CD8-positive, alpha-beta memory T cell (primary cell): ENCODE results near the gene PHTF2. TPM values are rescaled to one million over a fixed set of nuclear protein-coding genes. Genes with fewer than 3 reads are reported as not detected.

Source experiments
- CTCF ChIA-PET: fragments of 350-600 bp; sonication (Branson Sonifier 250); formaldehyde crosslinking; loops from one replicate; lab custom pipeline; 2021; ENCODE audit warnings: antibody characterized with exemption; lab: Charles Lee
- POLR2A ChIA-PET: fragments of 350-600 bp; sonication (Branson Sonifier 250); formaldehyde crosslinking; loops from one replicate; lab custom pipeline; 2021; ENCODE audit warnings: antibody characterized with exemption; lab: Charles Lee
- DNase-seq, 5 donors: peaks; one replicate each; pipeline versions ENCODE4 v3.0.0 to v3.0.0-alpha.2; 2020 to 2022; ENCODE audit warnings: mixed read lengths in 1 of 5
- H3K27ac ChIP-seq: one replicate; pipeline ENCODE4 v1.7.0; 2013; ENCODE audit warnings: low read depth, mild to moderate bottlenecking, low read length, moderate library complexity
- H3K27me3 ChIP-seq: 2 replicates; pipeline ENCODE4 v1.7.0; 2013; ENCODE audit warnings: low read length, mild to moderate bottlenecking; ENCODE audit not compliant: insufficient read depth, poor library complexity, severe bottlenecking
- H3K36me3 ChIP-seq: 2 replicates; pipeline ENCODE4 v1.7.0; 2013; ENCODE audit warnings: mild to moderate bottlenecking, low read length, moderate library complexity; ENCODE audit not compliant: insufficient read depth
- H3K4me1 ChIP-seq: 2 replicates; pipeline ENCODE4 v1.7.0; 2013; ENCODE audit warnings: mild to moderate bottlenecking, low read length, moderate library complexity; ENCODE audit not compliant: insufficient read depth
- H3K4me3 ChIP-seq: 2 replicates; pipeline ENCODE4 v1.7.0; 2013; ENCODE audit warnings: mild to moderate bottlenecking, low read length
- H3K9me3 ChIP-seq: 2 replicates; pipeline ENCODE4 v1.7.0; 2013; ENCODE audit warnings: mild to moderate bottlenecking, low read length
- H3K27ac Mint-ChIP-seq, 8 donors: one replicate each; pipeline ENCODE4 v1.8.0; 2020 to 2021; ENCODE audit warnings: mixed read lengths in 8 of 8, mild to moderate bottlenecking in 6 of 8, inconsistent platforms in 3 of 8, moderate library complexity in 3 of 8
- H3K27me3 Mint-ChIP-seq, 2 donors: one replicate each; pipeline ENCODE4 v1.8.0; 2020 to 2021; ENCODE audit warnings: mixed read lengths in 2 of 2, mild to moderate bottlenecking in 1 of 2, moderate library complexity in 1 of 2
- H3K36me3 Mint-ChIP-seq, 3 donors: one replicate each; pipeline ENCODE4 v1.8.0; 2020 to 2021; ENCODE audit warnings: mixed read lengths in 3 of 3, inconsistent platforms in 1 of 3, mild to moderate bottlenecking in 1 of 3
- H3K4me1 Mint-ChIP-seq, 3 donors: one replicate each; pipeline ENCODE4 v1.8.0; 2020 to 2021; ENCODE audit warnings: mixed read lengths in 3 of 3, inconsistent platforms in 1 of 3, mild to moderate bottlenecking in 1 of 3
- H3K4me3 Mint-ChIP-seq, 7 donors: one replicate each; pipeline ENCODE4 v1.8.0; 2020 to 2021; ENCODE audit warnings: mixed read lengths in 7 of 7, mild to moderate bottlenecking in 6 of 7, moderate library complexity in 4 of 7, inconsistent platforms in 2 of 7
- H3K9me3 Mint-ChIP-seq, 5 donors: one replicate each; pipeline ENCODE4 v1.8.0; 2020 to 2022; ENCODE audit warnings: mixed read lengths in 5 of 5, mild to moderate bottlenecking in 3 of 5, moderate library complexity in 2 of 5, inconsistent platforms in 1 of 5
- polyA plus RNA-seq: library from polyadenylated mRNA; unstranded; fragments of 300-500 nt; fragmentation: Illumina TruSeq; gene quantifications from one replicate; pipeline ENCODE4 v1.2.3, GENCODE V29; 2021
- total RNA-seq, 2 experiments: library from RNA; stranded (reverse); gene quantifications; one replicate each; pipeline ENCODE4 v1.2.3, GENCODE V29; 2021

Gene PHTF2
- total and polyA plus RNA-seq, 3 experiments from 2014 or later = 13.7 to 44.5 (median 39.3) TPM

- no peaks in the 10 kb centered on the region for H3K9me3 ChIP-seq
- H3K4me1 Mint-ChIP-seq = peaks cover 24 to 34% (median 29%) of the 10 kb centered on the region in 3 donors
- H3K4me3 Mint-ChIP-seq = no peak overlapping the region
- no peaks in the 10 kb centered on the region for H3K9me3 Mint-ChIP-seq
- CTCF ChIA-PET = no interaction called here
- no peaks in the 10 kb centered on the region for H3K4me1 ChIP-seq
- H3K27me3 ChIP-seq = no peaks in the 10 kb centered on the region
- H3K27me3 Mint-ChIP-seq = peaks cover 0 to 1% of the 10 kb centered on the region in 2 donors
- no peak overlapping the region for H3K27ac Mint-ChIP-seq
- POLR2A ChIA-PET = no interaction called here
- H3K27ac ChIP-seq = no peak overlapping the region
- peaks cover 0 to 6% (median 2%) of the 10 kb centered on the region in 3 donors for H3K36me3 Mint-ChIP-seq
- DNase-seq = no peak
- no peaks in the 10 kb centered on the region for H3K36me3 ChIP-seq
- no peak overlapping the region for H3K4me3 ChIP-seq
These were observed 90.4 kb downstream of the PHTF2 start for GRCh38 chr7:77888998-77889397.

GRCh38 chr7:77893813-77894212 is 95.2 kb downstream of the PHTF2 start:
- Mint-ChIP-seq H3K4me1 (peaks cover 7 to 13% (median 12%) of the 10 kb centered on the region in 3 donors), H3K27me3 (peaks cover 0 to 1% of the 10 kb centered on the region in 2 donors), H3K9me3 (no peaks in the 10 kb centered on the region), H3K27ac (no peak overlapping the region), H3K36me3 (peaks cover 0 to 3% (median 2%) of the 10 kb centered on the region in 3 donors), H3K4me3 (no peak overlapping the region)
- no peak overlapping the region for H3K27ac ChIP-seq
- H3K4me1 ChIP-seq = no peaks in the 10 kb centered on the region
- ChIA-PET CTCF (no interaction called here), POLR2A (no interaction called here)
- no peaks in the 10 kb centered on the region for H3K27me3 ChIP-seq
- no peaks in the 10 kb centered on the region for H3K9me3 ChIP-seq
- no peak overlapping the region for H3K4me3 ChIP-seq
- no peaks in the 10 kb centered on the region for H3K36me3 ChIP-seq
- no peak for DNase-seq

- Histone ChIP-seq H3K4me3 (no peak overlapping the region), H3K9me3 (no peaks in the 10 kb centered on the region), H3K4me1 (no peaks in the 10 kb centered on the region), H3K27me3 (no peaks in the 10 kb centered on the region), H3K27ac (no peak overlapping the region), H3K36me3 (no peaks in the 10 kb centered on the region)
- DNase-seq = no peak
- CTCF ChIA-PET = no interaction called here
- POLR2A ChIA-PET = no interaction called here
- peaks cover 5 to 16% (median 14%) of the 10 kb centered on the region in 3 donors for H3K4me1 Mint-ChIP-seq
- peaks cover 0 to 3% (median 2%) of the 10 kb centered on the region in 3 donors for H3K36me3 Mint-ChIP-seq
- H3K9me3 Mint-ChIP-seq = no peaks in the 10 kb centered on the region
- no peak overlapping the region for H3K27ac Mint-ChIP-seq
- no peak overlapping the region for H3K4me3 Mint-ChIP-seq
- H3K27me3 Mint-ChIP-seq = peaks cover 0 to 1% of the 10 kb centered on the region in 2 donors
These were observed 96.1 kb downstream of the PHTF2 start for GRCh38 chr7:77894574-77895091.

- ChIA-PET POLR2A (no interaction called here), CTCF (no interaction called here)
- Histone ChIP-seq H3K27me3 (no peaks in the 10 kb centered on the region), H3K27ac (no peak overlapping the region), H3K9me3 (no peaks in the 10 kb centered on the region), H3K36me3 (peaks cover 3% of the 10 kb centered on the region), H3K4me1 (no peaks in the 10 kb centered on the region), H3K4me3 (no peak overlapping the region)
- Mint-ChIP-seq H3K4me1 (peaks cover 5 to 18% (median 10%) of the 10 kb centered on the region in 3 donors), H3K27me3 (peaks cover 0 to 3% of the 10 kb centered on the region in 2 donors), H3K4me3 (no peak overlapping the region), H3K9me3 (no peaks in the 10 kb centered on the region), H3K36me3 (peaks cover 0 to 6% (median 5%) of the 10 kb centered on the region in 3 donors), H3K27ac (no peak overlapping the region)
- DNase-seq = no peak
These were observed 97.3 kb downstream of the PHTF2 start for GRCh38 chr7:77895905-77896304.

GRCh38 chr7:77897004-77897547 is 98.5 kb downstream of the PHTF2 start:
- H3K4me3 Mint-ChIP-seq = no peak overlapping the region
- H3K27me3 ChIP-seq = no peaks in the 10 kb centered on the region
- ChIA-PET CTCF (no interaction called here), POLR2A (no interaction called here)
- H3K4me1 Mint-ChIP-seq = peaks cover 3 to 18% (median 10%) of the 10 kb centered on the region in 3 donors
- peaks cover 0 to 13% (median 6%) of the 10 kb centered on the region in 3 donors for H3K36me3 Mint-ChIP-seq
- no peaks in the 10 kb centered on the region for H3K9me3 ChIP-seq
- no peak overlapping the region for H3K27ac ChIP-seq
- no peak for DNase-seq
- H3K9me3 Mint-ChIP-seq = no peaks in the 10 kb centered on the region
- H3K27ac Mint-ChIP-seq = no peak overlapping the region
- peaks cover 0 to 2% of the 10 kb centered on the region in 2 donors for H3K27me3 Mint-ChIP-seq
- peaks cover 4% of the 10 kb centered on the region for H3K36me3 ChIP-seq
- H3K4me1 ChIP-seq = no peaks in the 10 kb centered on the region
- no peak overlapping the region for H3K4me3 ChIP-seq

- H3K27me3 ChIP-seq = no peaks in the 10 kb centered on the region
- H3K4me1 ChIP-seq = no peaks in the 10 kb centered on the region
- H3K27ac ChIP-seq = no peak overlapping the region
- H3K36me3 Mint-ChIP-seq = peaks cover 0 to 20% (median 11%) of the 10 kb centered on the region in 3 donors
- no peaks in the 10 kb centered on the region for H3K9me3 ChIP-seq
- no peak overlapping the region for H3K4me3 ChIP-seq
- H3K27me3 Mint-ChIP-seq = peaks cover 0 to 2% of the 10 kb centered on the region in 2 donors
- H3K36me3 ChIP-seq = peaks cover 4% of the 10 kb centered on the region
- no peak for DNase-seq
- ChIA-PET CTCF (no interaction called here), POLR2A (interaction anchor here (0.7 kb wide), 1 partner anchor 101 kb away, joined by 3 read pairs; the partner anchor contains the start of genes PHTF2 and TMEM60)
- no peak overlapping the region for H3K4me3 Mint-ChIP-seq
- peak overlapping the region in 1 of 8 donors; percentile 20 for H3K27ac Mint-ChIP-seq
- H3K9me3 Mint-ChIP-seq = no peaks in the 10 kb centered on the region
- peaks cover 3 to 24% (median 5%) of the 10 kb centered on the region in 3 donors for H3K4me1 Mint-ChIP-seq
These were observed 100.9 kb downstream of the PHTF2 start for GRCh38 chr7:77899516-77899915.

- Mint-ChIP-seq H3K4me3 (no peak overlapping the region), H3K36me3 (peaks cover 0 to 27% (median 11%) of the 10 kb centered on the region in 3 donors), H3K9me3 (no peaks in the 10 kb centered on the region), H3K4me1 (peaks cover 5 to 18% (median 5%) of the 10 kb centered on the region in 3 donors), H3K27ac (peak overlapping the region in 4 of 8 donors; percentile 18 to 79 (median 36)), H3K27me3 (peaks cover 0 to 2% of the 10 kb centered on the region in 2 donors)
- no peak for DNase-seq
- Histone ChIP-seq H3K36me3 (peaks cover 4% of the 10 kb centered on the region), H3K9me3 (no peaks in the 10 kb centered on the region), H3K27ac (no peak overlapping the region), H3K27me3 (no peaks in the 10 kb centered on the region), H3K4me1 (no peaks in the 10 kb centered on the region), H3K4me3 (no peak overlapping the region)
- ChIA-PET CTCF (interaction anchor here (0.6 kb wide), 1 partner anchor 9 kb away, joined by 3 read pairs; no protein-coding TSS in a partner anchor), POLR2A (no interaction called here)
These were observed 105.0 kb downstream of the PHTF2 start for GRCh38 chr7:77903597-77903996.

- H3K36me3 ChIP-seq = peaks cover 4% of the 10 kb centered on the region
- DNase-seq = no peak
- Mint-ChIP-seq H3K4me3 (no peak overlapping the region), H3K27ac (peak overlapping the region in 2 of 8 donors; percentile 18 to 79), H3K9me3 (no peaks in the 10 kb centered on the region), H3K36me3 (peaks cover 0 to 28% (median 11%) of the 10 kb centered on the region in 3 donors), H3K4me1 (peaks cover 1 to 15% (median 5%) of the 10 kb centered on the region in 3 donors), H3K27me3 (peaks cover 0 to 2% of the 10 kb centered on the region in 2 donors)
- H3K4me1 ChIP-seq = no peaks in the 10 kb centered on the region
- ChIA-PET POLR2A (no interaction called here), CTCF (no interaction called here)
- H3K27ac ChIP-seq = no peak overlapping the region
- no peaks in the 10 kb centered on the region for H3K27me3 ChIP-seq
- no peaks in the 10 kb centered on the region for H3K9me3 ChIP-seq
- H3K4me3 ChIP-seq = no peak overlapping the region
These were observed 105.7 kb downstream of the PHTF2 start for GRCh38 chr7:77904252-77904651.
